Measurements from ENCODE around the gene TRIM31.

The TRIM31 gene

GRCh38 chr6:30075094-30075789, 37.6 kb downstream of the TRIM31 start, which contains the start of gene RNF39:
Gene RNF39 (minus strand): TSS chr6:30075769. CDS start chr6:30075585, 184 bp downstream.
- DNase-seq = no peak

GRCh38 chr6:30074331-30075093, 38.4 kb downstream of the TRIM31 start:
- no peak for DNase-seq

GRCh38 chr6:30073489-30074235, 39.2 kb downstream of the TRIM31 start:
- DNase-seq = no peak

DNA sequence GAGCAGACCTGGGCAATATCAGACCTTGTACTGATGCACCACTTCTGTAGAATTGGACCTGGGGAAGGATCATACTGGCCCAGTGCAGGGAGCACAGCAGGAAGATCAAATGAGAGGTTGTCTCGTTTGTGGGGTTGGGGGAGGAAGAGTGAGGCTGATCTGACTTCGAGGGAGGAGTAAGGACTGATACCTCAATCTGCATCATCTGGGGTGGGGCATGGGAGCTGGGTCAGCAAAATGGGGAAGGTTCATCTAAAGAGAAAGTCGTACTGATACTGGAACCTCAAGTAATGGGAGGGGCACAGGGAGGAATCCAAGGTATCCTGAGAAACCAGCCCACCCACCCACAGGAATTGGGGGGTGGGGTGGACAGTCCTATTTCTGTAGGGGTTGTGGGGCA, 41.0 kb downstream of the TRIM31 start:
- DNase-seq = no peak

GRCh38 chr6:30071081-30071818, 41.6 kb downstream of the TRIM31 start:
- no peak for DNase-seq

- DNase-seq = no peak
Measured at GRCh38 chr6:30067460-30068139, 45.3 kb downstream of the TRIM31 start.

GRCh38 chr6:30066577-30067459, 46.1 kb downstream of the TRIM31 start, which contains the start of gene PPP1R11:
Gene PPP1R11 (plus strand): TSS chr6:30067198. CDS start chr6:30067411, 213 bp downstream.
- DNase-seq = peak; percentile 96

GRCh38 chr6:30066082-30066481, 46.8 kb downstream of the TRIM31 start:
- no peak for DNase-seq

GRCh38 chr6:30063315-30063714, 49.6 kb downstream of the TRIM31 start:
- DNase-seq = no peak

GRCh38 chr6:30062471-30063178, 50.3 kb downstream of the TRIM31 start:
- no peak for DNase-seq

DNA sequence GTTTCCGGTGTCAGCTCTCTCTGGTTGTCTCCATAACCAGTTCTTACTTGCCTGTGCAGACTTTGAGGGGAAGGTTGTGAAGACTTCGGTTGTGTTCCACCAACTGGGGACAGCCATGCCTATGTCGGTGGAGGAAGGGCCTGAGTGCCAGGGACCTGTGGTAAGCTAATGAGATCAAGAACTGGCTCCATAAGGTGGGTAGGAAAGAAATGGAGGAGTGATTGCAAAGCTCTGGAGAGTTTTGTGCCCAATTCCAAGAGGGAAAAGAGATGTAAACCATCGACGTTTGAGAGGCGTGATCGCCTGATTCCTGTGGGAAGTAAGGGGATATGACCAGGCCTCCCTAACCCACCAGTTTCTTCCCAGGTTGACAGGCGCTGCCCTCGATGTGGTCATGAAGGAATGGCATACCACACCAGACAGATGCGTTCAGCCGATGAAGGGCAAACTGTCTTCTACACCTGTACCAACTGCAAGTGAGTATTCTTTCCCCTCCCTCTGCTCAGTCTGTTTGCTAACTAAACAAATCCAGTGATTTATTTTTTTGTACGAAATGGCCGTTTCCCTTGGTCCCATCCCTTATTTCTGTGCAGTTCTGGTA, 50.9 kb downstream of the TRIM31 start:
- no peak for DNase-seq

DNA sequence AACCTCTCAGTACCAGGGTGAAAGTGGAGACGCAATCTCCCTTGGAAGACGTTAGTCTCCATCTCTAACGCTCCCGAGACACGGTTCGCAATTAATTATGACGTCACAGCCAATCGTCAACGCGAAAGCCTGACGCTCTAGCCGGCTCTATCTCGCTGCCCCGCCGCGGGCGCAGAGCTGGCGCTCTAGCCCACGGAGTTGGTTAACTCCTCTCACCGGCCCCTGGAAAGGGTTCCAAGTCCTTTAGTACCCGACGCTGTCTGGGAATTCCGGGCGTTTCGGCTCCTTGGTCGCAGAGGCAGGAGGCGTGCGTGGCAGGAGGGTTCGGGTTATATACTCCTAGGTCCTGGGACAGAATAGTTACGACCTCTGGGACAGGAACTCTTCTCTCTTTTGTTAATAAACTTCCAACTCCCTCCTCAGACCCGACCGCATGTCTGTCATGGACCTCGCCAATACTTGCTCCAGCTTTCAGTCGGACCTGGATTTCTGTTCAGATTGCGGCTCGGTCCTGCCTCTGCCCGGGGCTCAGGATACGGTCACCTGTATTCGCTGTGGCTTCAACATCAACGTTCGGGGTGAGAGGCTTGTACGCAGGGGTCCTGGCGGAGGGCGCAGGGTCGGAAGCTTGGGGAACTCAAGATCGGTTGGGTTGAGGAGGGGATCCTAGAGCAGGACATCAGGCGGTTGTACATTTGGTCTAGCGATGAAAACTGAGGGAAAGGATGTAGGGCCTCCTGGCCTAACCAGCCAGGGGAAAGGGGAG, 51.6 kb downstream of the TRIM31 start, which contains the start of gene POLR1H:
Gene POLR1H (plus strand): TSS at position 174 of the 766 bp plus-strand sequence. CDS start 260 bp downstream, at position 434.
- peak; percentile 67 for DNase-seq

DNA sequence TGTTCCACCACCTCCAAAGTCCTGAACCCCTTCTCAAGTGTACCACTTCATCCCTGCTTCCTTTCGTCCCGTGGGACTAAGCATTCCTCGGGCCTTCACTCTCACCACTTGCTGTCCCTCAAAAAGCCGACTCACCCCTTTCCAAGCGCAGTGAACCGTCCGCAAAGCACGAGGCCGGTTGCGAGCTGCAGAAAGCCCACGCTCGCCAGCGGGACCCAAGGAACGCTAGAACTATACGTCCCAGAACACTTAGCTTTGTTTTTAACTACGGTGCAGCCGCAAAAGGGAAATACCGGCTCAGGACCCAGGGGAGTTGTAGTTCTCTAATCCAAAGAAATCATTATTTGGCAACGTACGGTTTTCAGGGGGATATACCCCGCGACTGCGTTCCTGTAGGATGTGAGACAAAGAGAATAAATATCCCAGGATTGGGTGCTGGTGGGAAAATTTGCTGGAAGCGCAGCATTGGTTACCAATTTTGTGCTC, 52.2 kb downstream of the TRIM31 start:
- DNase-seq = no peak

DNA sequence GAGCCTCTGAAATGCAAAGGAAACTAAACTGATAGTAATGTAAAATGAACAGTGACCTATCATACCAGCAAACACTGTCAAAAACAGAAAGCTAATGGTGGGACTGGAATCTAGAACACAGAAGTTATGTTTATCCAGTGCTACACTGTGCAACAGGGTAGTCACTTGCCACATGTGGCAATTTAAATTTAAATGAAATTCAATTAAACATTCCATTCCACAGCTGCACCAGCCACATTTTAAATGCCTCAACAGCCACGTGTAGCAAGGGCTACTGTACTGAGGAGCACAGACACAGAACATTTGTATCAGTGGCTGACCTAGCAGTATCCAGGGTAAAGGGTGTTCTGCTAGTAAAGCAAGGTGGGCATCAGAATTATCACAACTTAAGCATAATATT, 57.4 kb downstream of the TRIM31 start:
- no peak for DNase-seq

DNA sequence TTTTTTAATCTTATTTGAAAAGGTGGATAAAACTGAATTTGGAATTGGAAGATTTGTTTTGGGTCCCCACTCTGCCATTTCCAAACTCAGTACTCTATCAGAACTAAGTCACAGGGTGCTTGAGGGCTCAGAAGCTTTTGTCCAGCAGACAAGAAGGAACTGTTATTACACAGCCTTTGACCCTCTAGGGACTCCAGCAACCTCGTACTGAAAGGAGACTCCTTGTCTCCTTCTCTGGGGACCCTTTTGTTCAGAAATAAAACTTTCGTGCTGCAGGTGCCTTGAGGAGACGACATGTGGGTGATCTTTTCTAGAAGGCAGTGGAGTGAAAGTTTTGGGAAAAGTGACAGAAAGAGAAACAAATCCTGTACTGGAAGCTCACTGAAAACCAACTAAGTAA, 59.2 kb downstream of the TRIM31 start:
- no peak for DNase-seq
